Right cardiac atrium (tissue), 5 donors: ENCODE data around the gene JAG2. TPM values are rescaled to one million over a fixed set of nuclear protein-coding genes. Genes with fewer than 3 reads are reported as not detected.

ENCODE experiments used
- ATAC-seq, 2 donors: fragments of 200-7000 bp; cut with Tn5 transposase; one replicate each; pipeline versions ENCODE4 v1.8.0 to v1.9.1; 2020; ENCODE audit warnings: moderate library complexity in 2 of 2, mild to moderate bottlenecking in 1 of 2
- DNase-seq, 3 donors: peaks; one replicate each; pipeline ENCODE4 v3.0.0-alpha.2; 2020
- H3K27ac ChIP-seq: one replicate; pipeline ENCODE4 v1.5.1; 2013; ENCODE audit warnings: mild to moderate bottlenecking, low read length, control low read depth, moderate library complexity
- H3K27me3 ChIP-seq: one replicate; pipeline ENCODE4 v1.6.1; 2013; ENCODE audit not compliant: control insufficient read depth, insufficient read depth
- H3K4me1 ChIP-seq: one replicate; pipeline ENCODE4 v1.6.1; 2013; ENCODE audit warnings: low read length; ENCODE audit not compliant: control insufficient read depth, insufficient read depth
- H3K4me3 ChIP-seq: one replicate; pipeline ENCODE4 v1.5.1; 2013; ENCODE audit warnings: low read length, control low read depth
- H3K9me3 ChIP-seq: one replicate; pipeline ENCODE4 v1.6.1; 2013; ENCODE audit warnings: low read length; ENCODE audit not compliant: control insufficient read depth
- WGBS: extraction: QIAGEN DNeasy Blood & Tissue Kit; methylation state at CpG from one replicate; pipeline ENCODE4 v1.1.7; 2013; 5-methylcytosine and 5-hydroxymethylcytosine counted together
- intact Hi-C, 4 donors: fragments of 100-400 bp; cut with DNase I; formaldehyde crosslinking; loops; one replicate each; pipeline versions ENCODE4 v1.11.0 to v1.14.0; 2022 to 2023
- polyA plus RNA-seq: library from polyadenylated mRNA; stranded (reverse); fragments of 200-250 nt; gene quantifications from one replicate; pipeline ENCODE4 v1.2.3, GENCODE V29; 2013
- total RNA-seq, 4 donors: library from RNA; stranded (reverse); fragmentation: NEBNext Ultra II Directional; extraction: Animal tissue kit (Norgen Biotek cat#: 25700); gene quantifications; one replicate each; pipeline ENCODE4 v1.2.1, GENCODE V29; 2021
- donor health status: healthy with polysubstance abuse.
- donor health status: DM: no; HTN: yes; CAD: no.
- donor health status: DM: no; HTN: no; CAD: no.
- donor health status: DM: no; HTN: yes; CAD: no; lungs with severe emphysema.
- donor health status: DM: yes; HTN: yes; CAD: no.

JAG2 gene
- total and polyA plus RNA-seq, 5 donors, result 16.5 to 21.3 (median 17.7) TPM

DNA sequence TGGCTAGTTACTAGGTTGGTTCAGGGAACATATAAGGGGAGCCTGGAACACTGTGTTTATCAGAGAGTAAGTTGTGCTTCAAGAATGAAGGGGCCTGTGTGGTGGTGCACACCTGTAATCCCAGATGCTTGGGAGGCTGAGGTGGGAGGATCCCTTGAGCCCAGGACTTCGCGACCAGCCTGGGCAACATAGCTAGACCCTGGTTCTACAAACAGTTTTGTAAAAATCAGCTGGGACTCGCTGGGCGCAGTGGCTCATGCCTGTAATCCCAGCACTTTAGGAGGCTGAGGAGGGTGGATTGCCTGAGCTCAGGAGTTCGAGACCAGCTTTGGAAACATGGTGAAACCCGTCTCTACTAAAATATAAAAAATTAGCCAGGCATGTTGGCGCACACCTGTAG lies 61.2 kb downstream of the JAG2 start:
- Histone ChIP-seq H3K9me3 (no peaks in the 10 kb centered on the region), H3K27ac (no peak overlapping the region), H3K4me3 (no peak overlapping the region), H3K27me3 (no peaks in the 10 kb centered on the region), H3K4me1 (no peaks in the 10 kb centered on the region)
- 94% methylated on average over 7 of the region's 7 CpGs for WGBS
- ATAC-seq (no peak), DNase-seq (no peak)
- intact Hi-C loops, result no loop called here

DNA sequence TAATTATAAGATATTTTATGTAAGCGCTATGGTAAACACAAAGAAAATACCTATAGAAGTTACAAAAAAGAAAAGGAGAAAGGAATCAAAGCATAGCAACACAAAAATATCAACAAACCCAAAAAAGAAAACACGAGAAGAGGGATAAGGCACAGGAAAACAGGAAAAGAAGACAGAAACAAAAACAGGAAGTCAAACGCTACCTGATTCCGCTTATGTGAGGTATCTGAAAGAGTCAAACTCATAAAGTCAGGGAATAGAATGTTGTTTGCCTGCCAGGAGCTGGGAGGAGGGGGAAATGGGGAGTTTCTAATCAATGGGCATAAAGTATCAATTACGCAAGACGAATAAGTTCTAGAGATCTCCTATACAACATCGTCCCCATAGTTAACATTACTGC lies 63.4 kb downstream of the JAG2 start:
- WGBS, result 66% methylated on average over 7 of the region's 7 CpGs

DNA sequence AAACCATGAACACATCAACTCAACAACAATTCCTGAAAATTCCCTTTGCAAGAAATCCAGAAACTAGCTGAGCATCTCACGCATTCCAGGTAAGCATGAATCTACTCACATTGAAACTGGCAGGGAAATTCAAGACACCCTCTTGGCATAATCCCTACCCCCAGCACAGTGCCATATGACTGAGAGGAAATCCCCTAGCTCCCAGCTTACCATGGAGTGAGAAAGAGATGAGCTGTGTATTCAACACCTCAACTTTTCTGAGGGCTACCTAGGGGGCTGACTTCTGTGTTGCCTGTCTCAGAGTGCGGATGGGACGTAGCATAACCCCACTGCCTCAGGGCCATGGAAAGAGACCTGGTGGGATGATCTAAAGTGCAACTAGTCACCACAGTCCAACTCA lies 65.7 kb downstream of the JAG2 start:
- 93% methylated on average over 3 of the region's 3 CpGs for WGBS

More for the DNA sequence above, 63.4 kb downstream of the JAG2 start:
- ATAC-seq (no peak), DNase-seq (no peak)
- Histone ChIP-seq H3K4me1 (no peaks in the 10 kb centered on the region), H3K27ac (no peak overlapping the region), H3K27me3 (no peaks in the 10 kb centered on the region), H3K4me3 (no peak overlapping the region), H3K9me3 (no peaks in the 10 kb centered on the region)
- intact Hi-C loops, result no loop called here

DNA sequence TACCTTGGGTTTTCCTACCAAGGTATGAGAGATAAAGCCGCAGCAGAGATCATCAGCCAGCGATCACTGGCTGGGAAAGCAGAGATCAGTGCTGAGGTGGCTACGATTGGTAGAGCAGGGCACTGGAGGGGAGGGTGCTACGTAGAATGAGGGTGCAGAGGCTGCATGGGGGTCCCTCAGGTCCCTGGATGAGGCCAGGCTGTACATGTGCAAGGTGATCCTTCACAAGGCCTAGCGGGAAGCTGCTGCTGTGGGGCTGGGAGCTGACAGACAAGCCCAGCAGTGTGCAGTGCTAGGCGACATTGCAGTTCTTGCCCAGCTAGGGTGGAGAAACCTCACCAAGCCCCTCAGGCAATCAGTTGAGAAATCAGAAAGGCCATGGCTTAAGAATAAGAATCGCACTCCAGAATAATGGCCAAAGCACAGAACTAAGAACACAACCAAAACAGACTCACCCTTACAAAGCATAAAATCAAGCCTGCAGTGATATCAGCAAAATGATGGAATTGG lies 66.2 kb downstream of the JAG2 start:
- H3K27me3 ChIP-seq, result no peaks in the 10 kb centered on the region
- 92% methylated on average over 7 of the region's 7 CpGs for WGBS
- ATAC-seq (no peak), DNase-seq (no peak)
- H3K4me1 ChIP-seq, result no peaks in the 10 kb centered on the region
- no peak overlapping the region for H3K4me3 ChIP-seq
- no peaks in the 10 kb centered on the region for H3K9me3 ChIP-seq
- intact Hi-C loops, result no loop called here
- no peak overlapping the region for H3K27ac ChIP-seq

More for the DNA sequence above, 65.7 kb downstream of the JAG2 start:
- DNase-seq, result no peak
- no peaks in the 10 kb centered on the region for H3K9me3 ChIP-seq
- H3K27ac ChIP-seq, result no peak overlapping the region
- no peaks in the 10 kb centered on the region for H3K4me1 ChIP-seq
- H3K27me3 ChIP-seq, result no peaks in the 10 kb centered on the region
- intact Hi-C loops, result no loop called here
- no peak overlapping the region for H3K4me3 ChIP-seq
- ATAC-seq, result no peak

DNA sequence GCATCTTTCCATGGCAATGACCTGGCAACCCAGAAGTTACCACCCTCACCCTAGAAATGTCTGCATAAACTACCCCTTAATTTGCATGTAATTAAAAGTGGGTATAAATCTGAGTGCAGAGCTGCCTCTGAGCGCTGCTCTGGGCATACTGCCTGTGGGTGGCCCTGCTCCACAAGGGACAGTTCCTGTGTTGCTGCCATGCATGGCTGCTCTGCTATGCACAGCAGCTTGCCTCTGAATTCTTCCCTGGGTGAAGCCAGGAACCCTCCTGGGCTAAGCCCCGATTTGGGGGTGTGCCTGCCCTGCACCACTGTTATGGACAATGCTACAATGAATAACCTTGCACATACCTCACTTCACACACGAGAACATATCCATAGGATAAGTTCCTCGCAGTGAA lies 67.7 kb downstream of the JAG2 start:
- Histone ChIP-seq H3K9me3 (no peaks in the 10 kb centered on the region), H3K27me3 (no peaks in the 10 kb centered on the region), H3K4me3 (no peak overlapping the region), H3K27ac (no peak overlapping the region), H3K4me1 (no peaks in the 10 kb centered on the region)
- ATAC-seq (no peak), DNase-seq (no peak)
- intact Hi-C loops, result no loop called here
- 87% methylated on average over 4 of the region's 4 CpGs for WGBS

DNA sequence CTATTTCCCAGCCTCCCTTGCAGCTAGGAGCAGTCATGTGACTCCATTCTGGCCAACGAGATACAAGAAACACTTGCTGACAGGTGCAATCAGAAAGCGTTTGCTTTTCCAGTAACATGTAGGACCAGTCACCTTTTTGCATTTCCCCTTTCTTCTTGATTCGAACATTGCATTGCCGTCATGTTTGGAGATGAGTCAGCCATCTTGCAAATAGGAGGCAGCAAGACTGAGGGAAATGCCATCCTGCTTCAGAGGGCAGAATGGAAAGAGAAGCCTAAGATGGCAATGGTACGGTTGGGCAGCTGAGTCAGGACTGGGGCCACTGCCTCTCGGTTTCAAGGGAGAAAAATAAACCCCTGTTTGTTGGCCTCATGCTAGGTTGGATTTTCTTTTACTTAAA lies 68.8 kb downstream of the JAG2 start:
- DNase-seq (no peak), ATAC-seq (no peak)
- H3K27me3 ChIP-seq, result no peaks in the 10 kb centered on the region
- H3K27ac ChIP-seq, result no peak overlapping the region
- 77% methylated on average over 6 of the region's 6 CpGs for WGBS
- no peaks in the 10 kb centered on the region for H3K9me3 ChIP-seq
- H3K4me3 ChIP-seq, result no peak overlapping the region
- no peaks in the 10 kb centered on the region for H3K4me1 ChIP-seq
- intact Hi-C loops, result loop anchor here in 2 of 4 donors (10.0 kb wide), 2 partner anchors 105 to 185 kb away; no protein-coding TSS in a partner anchor

DNA sequence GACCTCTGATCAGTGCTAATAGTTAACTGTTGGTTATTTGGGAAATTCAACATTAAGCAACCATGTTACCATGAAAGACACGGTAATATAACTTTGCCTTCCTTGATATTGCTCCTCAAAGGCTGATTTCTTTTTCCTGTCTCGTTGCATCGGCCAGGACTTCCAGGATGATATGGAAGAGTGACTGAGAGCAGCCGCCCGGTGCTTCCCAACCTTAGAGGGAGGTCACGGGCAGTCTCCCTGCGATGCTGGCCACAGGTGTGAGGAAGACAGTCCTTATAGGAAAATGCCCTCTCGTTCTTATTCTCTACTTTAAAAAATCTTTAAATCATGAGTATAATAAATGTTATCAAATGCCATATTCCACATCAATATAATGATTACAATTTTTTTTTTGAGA lies 70.3 kb downstream of the JAG2 start:
- H3K4me3 ChIP-seq, result no peak overlapping the region
- 85% methylated on average over 8 of the region's 8 CpGs for WGBS
- H3K27ac ChIP-seq, result no peak overlapping the region
- no peaks in the 10 kb centered on the region for H3K27me3 ChIP-seq
- H3K9me3 ChIP-seq, result no peaks in the 10 kb centered on the region
- no peak for ATAC-seq
- intact Hi-C loops, result loop anchor here in 2 of 4 donors (10.0 kb wide), 2 partner anchors 106 to 186 kb away; no protein-coding TSS in a partner anchor
- no peaks in the 10 kb centered on the region for H3K4me1 ChIP-seq
- DNase-seq, result no peak

DNA sequence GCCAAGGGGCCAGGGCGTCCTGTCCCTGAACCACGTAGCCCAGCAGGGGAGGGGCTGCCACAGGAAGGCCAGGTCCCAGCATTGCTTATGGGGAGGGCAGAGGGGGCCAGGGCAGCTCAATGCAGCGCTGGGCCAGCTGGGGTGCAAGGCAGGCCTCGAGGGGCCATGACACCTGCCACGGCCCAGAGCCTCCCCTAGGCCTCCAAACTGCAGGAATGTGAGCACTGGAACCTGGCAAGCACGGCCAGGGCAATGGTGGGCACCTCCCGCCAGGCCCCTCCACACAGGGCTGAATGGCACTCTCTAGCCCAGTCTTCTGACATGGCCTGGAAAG lies 70.8 kb downstream of the JAG2 start:
- intact Hi-C loops, result loop anchor here in 2 of 4 donors (10.0 kb wide), 2 partner anchors 107 to 187 kb away; no protein-coding TSS in a partner anchor

DNA sequence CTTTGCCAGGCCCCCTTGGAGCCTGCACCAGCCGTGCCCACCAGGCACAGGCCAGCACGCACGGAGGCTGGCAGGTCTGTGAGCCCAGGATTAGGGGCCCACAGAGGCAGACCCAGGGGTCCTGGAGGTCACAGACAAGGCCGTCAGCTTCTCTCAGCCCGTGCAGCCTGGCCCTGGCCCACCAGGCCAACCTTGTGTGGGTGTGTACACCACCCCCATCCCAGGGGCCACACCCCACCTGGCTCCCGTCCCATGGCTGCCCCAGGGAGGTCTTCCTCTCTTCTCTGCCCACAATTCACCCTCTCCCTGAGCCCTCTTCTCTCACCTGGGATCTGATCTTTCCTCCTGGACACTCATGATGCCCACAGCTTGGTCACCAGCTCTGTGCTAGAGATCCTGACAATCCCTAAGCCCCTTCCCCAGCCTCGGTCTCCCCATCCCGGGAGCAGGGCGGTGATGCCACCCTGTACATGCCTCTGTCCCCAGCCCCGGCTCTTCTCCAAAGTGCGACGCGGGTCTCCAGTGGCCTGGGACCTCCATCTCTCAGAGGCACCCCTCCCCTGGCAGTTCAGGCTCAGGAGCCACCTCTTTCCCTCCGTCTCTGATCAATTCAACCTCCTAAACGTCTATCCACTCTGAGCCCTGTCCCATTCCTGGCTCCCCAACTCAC lies 72.2 kb downstream of the JAG2 start:
- 86% methylated on average over 15 of the region's 15 CpGs for WGBS

More for the DNA sequence above, 70.8 kb downstream of the JAG2 start:
- DNase-seq (no peak), ATAC-seq (no peak)
- no peaks in the 10 kb centered on the region for H3K27me3 ChIP-seq
- no peak overlapping the region for H3K4me3 ChIP-seq
- no peak overlapping the region for H3K27ac ChIP-seq
- WGBS, result 84% methylated on average over 7 of the region's 7 CpGs
- no peaks in the 10 kb centered on the region for H3K4me1 ChIP-seq
- H3K9me3 ChIP-seq, result no peaks in the 10 kb centered on the region

DNA sequence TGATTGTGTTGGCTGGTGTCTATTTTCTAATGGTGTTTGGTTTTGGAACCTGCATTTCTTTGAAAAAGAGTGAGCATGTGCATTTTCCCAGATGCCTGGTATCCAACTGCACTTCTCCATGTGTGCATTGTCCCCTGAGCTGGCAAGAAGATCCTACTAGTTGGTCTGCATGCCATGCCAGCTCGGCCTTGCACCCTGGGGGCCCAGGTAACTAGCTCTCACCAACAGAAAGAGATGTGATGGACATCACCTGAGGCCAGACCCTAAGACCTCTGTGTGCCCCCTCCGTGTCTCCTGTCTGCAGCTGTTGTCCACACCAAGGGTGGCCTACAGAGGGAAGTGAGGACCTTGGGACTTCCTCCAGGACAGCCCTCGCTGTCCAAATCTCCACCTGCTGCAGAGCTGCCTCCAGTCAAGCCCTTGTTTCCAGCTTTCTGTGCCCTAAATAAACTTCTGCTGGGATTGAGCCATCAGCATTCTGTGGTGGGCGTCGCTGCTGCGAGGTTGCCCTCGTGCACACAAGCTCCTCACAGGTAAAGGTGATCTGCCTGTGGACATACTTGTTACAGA lies 73.3 kb downstream of the JAG2 start:
- no peak overlapping the region for H3K4me3 ChIP-seq
- DNase-seq, result no peak
- H3K27me3 ChIP-seq, result no peaks in the 10 kb centered on the region
- intact Hi-C loops, result loop anchor here in 2 of 4 donors (10.0 kb wide), 2 partner anchors 109 to 189 kb away; no protein-coding TSS in a partner anchor
- WGBS, result 97% methylated on average over 7 of the region's 7 CpGs
- no peak overlapping the region for H3K27ac ChIP-seq
- H3K9me3 ChIP-seq, result no peaks in the 10 kb centered on the region
- ATAC-seq, result no peak
- no peaks in the 10 kb centered on the region for H3K4me1 ChIP-seq

More for the DNA sequence above, 72.2 kb downstream of the JAG2 start:
- Histone ChIP-seq H3K27ac (no peak overlapping the region), H3K9me3 (no peaks in the 10 kb centered on the region), H3K4me3 (no peak overlapping the region), H3K4me1 (no peaks in the 10 kb centered on the region), H3K27me3 (no peaks in the 10 kb centered on the region)
- DNase-seq (no peak), ATAC-seq (no peak)
- intact Hi-C loops, result loop anchor here in 2 of 4 donors (10.0 kb wide), 2 partner anchors 108 to 188 kb away; no protein-coding TSS in a partner anchor

DNA sequence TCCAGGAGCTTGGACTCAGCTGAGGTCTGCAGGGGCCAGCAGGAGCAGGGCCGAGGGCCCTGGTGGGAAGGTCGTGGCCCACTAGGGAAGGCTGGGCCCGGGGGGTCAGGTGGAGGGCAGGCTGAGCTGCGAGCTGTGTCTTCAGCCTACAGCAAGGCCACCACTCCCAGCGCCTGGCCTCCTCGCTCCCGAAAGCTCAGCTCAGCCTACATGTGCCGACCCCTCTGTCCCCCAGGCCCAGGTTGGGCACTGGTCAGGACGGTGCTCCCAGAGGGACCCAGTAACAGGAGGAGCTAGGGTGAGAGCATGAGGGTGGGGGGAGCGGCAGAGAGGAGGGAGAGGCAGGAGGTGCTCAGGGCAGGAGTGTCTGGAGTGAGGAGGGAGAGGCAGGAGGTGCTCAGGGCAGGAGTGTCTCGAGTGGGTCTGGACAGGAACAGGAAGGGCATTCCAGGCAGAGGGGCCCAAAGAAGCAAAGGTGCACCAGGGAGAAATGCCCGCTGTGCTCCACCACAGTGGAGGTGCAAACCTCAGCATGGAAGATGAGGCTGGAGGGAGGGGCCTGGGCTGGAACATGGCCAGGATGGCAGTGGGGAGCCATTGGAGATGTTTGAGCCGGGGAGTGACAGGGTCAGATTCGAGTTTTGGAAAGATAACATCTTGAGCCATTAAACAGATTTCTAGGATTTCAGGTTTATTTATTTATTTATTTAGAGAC lies 74.2 kb downstream of the JAG2 start:
- Histone ChIP-seq H3K9me3 (no peaks in the 10 kb centered on the region), H3K4me3 (peak overlapping the region; percentile 55), H3K27ac (no peak overlapping the region), H3K27me3 (no peaks in the 10 kb centered on the region), H3K4me1 (no peaks in the 10 kb centered on the region)
- intact Hi-C loops, result loop anchor here (5.0 to 10.0 kb wide), 4 partner anchors 68 to 190 kb away; partner anchors contain the start of gene JAG2 (in 1 of the 4)
- WGBS, result 68% methylated on average over 14 of the region's 14 CpGs
- ATAC-seq, result no peak
- peak in 2 of 3 donors; percentile 68 to 71 for DNase-seq
